Measurements from ENCODE around the gene MMRN2.
"Not testable (repeated sequence)": the region's sequence is repeated elsewhere in the genome, so short reads cannot be mapped to it uniquely, and the experiment has no call there.

MMRN2 gene, protein sequence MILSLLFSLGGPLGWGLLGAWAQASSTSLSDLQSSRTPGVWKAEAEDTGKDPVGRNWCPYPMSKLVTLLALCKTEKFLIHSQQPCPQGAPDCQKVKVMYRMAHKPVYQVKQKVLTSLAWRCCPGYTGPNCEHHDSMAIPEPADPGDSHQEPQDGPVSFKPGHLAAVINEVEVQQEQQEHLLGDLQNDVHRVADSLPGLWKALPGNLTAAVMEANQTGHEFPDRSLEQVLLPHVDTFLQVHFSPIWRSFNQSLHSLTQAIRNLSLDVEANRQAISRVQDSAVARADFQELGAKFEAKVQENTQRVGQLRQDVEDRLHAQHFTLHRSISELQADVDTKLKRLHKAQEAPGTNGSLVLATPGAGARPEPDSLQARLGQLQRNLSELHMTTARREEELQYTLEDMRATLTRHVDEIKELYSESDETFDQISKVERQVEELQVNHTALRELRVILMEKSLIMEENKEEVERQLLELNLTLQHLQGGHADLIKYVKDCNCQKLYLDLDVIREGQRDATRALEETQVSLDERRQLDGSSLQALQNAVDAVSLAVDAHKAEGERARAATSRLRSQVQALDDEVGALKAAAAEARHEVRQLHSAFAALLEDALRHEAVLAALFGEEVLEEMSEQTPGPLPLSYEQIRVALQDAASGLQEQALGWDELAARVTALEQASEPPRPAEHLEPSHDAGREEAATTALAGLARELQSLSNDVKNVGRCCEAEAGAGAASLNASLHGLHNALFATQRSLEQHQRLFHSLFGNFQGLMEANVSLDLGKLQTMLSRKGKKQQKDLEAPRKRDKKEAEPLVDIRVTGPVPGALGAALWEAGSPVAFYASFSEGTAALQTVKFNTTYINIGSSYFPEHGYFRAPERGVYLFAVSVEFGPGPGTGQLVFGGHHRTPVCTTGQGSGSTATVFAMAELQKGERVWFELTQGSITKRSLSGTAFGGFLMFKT

DNA sequence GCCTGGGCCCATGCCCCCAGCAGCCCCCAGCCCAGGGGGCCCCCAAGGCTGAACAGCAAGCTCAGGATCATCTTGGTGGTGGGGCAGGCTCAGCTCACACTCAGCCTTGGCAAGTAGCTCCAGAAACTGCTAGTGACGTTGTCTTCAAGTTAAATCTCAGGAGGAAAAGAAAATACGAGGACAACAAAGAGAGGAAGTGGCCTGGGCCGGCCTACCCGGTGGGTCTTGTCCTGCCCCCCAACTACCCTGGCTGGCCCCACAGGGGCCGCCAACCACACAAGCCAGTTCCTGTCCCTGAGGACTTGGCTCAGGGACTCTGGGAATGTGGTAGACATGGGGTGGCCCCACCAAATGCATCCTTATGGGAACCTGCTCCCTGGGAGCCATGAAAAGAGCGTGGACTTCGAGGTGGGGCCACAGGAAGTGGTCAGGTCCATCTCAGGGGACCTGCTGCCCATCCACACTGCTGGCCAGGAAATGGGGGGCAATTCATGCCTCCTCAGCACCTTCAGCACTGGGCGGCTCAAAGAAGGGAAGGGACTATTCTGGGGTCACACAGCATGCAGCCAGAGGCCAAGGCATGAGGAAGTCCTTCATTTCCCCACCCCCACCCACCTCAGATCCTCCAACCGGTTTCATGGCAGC lies at the start of gene MMRN2:
MMRN2 (minus strand) TSS at position 145 of the 645 bp plus-strand sequence; CDS start at position 71, 74 bp downstream.
- no peak for DNase-seq

DNA sequence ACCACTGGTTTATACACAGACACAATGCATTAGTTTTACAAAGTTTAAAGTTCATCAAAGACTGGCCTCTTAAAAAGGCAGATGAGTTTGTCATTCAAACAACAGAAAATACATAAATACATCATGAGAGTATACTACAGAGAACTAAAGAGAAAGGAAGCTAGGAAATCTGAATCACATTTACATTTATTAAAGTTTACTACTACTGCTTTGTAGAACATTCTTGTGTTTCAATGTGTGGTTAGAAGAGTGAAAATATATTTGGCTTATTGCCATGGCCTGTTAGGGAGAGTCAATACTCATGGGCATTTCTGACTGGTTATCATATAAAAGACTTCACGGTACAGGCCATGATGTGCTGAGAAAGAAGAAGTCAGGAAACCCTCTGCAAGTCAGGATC lies 49.7 kb upstream of the MMRN2 start:
- not testable (repeated sequence) for DNase-seq

DNA sequence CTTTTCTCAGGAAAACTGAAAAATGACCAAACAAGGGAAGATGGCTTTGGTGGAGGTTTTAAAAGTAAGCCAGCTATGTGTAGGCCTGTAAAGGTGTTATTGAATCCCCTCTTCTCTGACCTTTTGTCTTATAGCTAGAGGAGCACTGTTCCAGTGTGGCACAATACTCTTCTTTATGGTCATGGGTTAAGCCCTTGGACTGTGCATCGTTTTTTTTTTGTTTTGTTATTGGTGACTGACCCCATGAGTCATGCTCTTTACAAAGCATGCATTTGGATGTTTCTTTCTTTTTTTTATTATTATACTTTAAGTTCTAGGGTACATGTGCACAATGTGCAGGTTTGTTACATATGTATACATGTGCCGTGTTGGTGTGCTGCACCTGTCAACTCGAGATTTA lies 43.1 kb upstream of the MMRN2 start:
- DNase-seq: no peak

DNA sequence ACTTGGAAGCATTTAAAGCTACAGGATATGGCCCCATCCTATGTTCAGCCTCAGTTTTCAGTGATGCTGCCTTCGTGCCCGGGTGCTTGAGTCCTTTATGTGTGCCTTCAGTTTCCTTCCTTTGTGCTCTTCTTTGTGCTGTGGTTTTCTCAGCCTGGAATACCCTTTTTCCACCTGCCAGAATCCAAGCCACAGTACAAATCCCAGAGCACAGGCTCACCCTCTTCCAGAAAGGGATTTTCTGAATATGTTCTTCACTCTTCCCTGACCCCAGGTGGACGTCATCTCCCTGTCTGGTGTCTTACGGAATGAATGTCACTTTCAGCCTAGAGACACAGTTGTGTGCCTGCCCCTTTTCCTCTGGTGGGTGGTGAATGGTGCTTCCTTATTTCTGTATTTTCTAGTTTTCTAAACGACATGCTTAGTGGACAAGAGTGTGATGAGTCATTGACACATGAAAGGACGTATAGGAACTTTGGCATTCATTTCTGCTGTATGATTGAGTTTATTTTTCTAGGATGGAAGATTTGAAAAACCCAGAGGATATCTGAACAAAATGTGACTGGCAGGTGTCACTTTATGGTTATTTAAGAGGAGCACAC lies 42.5 kb upstream of the MMRN2 start:
- not testable (repeated sequence) for DNase-seq

DNA sequence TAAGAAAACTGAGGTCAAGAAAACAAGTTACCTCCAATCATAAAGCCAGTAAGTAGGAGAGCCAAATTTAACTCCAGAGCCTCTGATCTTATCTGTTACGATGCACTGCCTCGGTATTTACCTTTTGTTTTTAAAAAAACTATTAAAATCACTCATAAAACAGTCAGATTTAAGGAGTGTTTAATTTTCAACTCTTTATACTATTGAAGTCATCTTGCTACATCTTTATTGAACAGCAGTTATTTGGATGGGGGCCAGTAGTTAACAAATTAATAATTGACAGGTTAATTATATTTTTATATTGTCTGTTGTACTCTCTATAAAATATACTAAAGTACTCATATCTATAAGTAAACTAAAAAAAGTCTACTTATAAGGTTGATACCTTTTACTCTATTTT lies 35.5 kb upstream of the MMRN2 start:
- DNase-seq: no peak

DNA sequence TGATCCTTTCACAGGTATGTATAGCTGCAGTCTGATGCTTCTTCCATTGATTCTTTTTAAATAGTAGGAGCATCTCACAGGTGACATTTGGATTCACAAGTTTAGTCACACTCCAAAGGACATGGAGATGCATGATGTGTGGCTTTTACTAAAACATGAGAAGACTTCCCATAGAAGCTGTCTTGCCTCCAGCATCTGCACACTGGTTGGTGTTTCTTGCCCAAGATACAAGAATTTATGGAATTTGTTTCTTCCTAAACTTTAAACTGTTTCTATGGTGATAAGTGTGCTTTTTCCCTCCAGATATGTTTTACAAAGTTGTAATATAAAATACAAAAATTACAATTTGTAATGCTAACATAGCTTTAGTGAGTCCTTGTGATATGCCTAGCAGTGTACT lies 35.0 kb upstream of the MMRN2 start:
- no peak for DNase-seq

DNA sequence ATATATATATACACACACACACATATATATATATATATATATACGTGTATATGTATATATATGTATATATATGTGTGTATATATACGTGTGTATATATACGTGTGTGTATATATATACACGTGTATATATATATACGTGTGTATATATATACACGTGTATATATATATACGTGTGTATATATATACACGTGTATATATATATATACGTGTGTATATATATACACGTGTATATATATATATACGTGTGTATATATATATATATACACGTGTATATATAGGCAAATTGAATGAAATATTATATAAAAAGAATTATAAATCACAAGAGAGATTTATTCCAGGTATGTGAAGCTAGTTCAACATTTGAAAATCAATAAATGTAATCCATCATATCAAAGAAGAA lies 33.9 kb upstream of the MMRN2 start:
- not testable (repeated sequence) for DNase-seq

DNA sequence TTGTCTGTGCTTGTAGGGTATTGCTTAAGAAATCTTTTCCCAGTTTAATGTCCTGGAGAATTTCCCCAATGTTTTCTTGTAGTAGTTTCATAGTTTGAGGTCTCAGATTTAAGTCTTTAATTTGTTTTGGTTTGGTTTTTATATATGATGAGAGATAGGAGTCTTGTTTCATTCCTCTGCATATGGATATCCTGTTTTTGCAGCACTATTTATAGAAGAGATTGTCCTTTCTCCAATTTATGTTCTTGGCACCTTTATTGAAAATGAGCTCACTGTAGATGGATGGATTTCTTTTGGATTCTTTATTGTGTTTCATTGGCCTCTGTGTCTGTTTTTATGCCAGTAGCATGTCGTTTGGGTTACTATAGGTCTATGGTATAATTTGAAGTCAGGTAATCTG lies 31.1 kb upstream of the MMRN2 start:
- no peak for DNase-seq

DNA sequence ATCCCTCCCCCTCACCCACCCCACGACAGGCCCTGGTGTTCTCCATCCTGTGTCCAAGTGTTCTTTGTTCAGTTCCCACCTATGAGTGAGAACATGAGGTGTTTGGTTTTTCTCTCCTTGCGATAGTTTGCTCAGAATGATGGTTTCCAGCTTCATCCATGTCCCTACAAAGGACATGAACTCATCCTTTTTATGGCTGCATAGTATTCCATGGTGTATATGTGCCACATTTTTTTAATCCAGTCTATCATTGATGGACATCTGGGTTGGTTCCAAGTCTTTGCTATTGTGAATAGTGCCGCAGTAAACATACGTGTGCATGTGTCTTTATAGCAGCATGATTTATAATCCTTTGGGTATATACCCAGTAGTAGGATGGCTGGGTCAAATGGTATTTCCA lies 27.1 kb upstream of the MMRN2 start:
- DNase-seq: not testable (repeated sequence)

DNA sequence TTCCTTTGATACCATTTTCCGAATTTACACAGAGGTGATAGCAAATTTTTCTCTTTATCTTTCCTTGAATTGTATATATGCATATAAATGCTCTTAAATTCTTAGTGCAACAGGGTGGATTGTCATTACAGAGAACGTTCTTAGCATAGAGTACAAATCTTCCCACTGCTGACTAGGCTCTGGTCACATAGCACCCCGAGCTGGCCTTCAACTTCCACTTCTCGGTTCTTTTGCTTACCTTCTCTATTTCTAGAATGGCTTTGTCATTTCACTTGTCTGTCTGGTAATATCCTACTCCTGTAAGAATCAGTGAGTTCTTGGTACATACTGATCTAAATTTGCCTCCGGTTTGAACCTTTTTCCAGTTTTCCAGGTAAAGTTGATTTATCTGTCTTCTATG lies 24.3 kb upstream of the MMRN2 start:
- DNase-seq: no peak

DNA sequence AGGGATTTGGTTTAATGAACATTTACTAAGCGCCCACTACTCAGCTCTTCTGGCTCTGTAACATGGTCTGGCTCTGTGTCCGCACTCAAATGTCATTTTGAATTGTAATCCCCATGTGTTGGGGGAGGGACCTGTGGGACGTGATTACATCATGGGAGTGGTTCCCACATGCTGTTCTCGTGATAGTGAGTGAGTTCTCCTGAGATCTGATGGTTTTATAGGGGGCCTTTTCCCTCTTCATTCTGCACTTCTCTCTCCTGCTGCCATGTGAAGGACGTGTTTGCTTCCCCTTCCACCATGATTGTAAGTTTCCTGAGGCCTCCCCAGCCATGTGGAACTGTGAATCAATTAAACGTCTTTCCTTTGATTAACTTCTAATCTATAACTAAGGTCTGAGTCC lies 23.6 kb upstream of the MMRN2 start:
- DNase-seq: not testable (repeated sequence)

DNA sequence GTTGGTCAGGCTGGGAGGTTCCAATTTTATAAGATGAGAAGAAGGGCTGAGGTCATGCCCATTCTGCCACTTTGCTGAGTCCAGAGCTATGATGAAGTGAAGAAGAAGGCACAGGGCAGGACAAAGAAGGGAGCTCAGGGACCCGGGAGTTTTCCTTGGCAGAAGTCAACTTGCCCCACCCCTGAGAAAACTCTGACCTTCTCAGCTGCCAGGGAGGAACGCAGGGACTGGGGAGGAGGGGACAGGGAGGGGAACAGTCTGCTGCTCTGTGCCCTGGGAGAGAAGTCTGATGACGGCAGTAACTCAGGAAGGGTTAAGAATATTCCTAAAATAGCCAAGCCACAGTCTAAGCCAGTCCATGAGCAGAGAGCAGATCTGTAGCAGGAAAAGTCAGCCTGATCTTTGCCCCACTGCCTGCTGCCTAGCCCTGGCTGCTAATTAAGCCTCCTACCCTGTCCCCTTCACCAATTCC lies 22.6 kb upstream of the MMRN2 start:
- no peak for DNase-seq

DNA sequence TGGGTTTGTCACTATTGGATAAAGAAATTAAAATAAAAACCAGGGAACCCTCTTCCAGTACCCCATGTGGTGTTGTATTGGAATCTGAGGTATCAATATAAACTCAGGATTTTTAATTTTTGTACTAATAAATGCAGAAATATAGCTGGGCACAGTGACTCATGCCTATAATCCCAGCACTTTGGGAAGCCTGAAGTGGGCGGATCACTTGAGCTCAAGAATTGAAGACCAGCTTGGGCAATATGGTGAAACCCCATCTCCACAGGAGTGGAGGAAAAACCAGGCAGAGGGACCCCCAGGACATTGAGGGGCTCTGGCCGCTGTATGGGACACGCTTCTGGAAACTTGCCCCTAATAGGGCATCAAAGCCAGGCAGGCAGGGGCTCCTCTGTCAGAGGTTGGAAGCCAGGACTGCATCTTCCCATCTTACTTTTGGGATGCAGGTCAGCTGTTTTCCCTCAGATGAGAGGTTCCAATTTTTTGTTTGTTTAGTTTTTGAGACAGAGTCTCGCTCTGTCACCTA lies 21.9 kb upstream of the MMRN2 start:
- DNase-seq: no peak

DNA sequence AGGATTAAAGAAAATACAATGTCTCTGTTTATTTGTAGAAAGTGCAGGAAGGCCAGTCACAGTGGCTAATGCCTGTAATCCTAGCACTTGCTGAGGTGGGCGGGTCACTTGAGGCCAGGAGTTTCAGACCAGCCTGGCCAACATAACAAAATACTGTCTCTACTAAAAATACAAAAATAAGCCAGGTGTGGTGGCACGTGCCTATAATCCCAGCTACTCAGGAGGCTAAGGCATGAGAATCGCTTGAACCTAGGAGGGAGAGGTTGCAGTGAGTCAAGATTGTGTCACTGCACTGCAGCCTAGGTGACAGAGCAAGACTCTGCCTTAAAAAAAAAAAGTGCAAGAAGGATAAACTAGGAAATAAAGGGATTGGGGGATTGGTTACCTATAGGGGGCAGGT lies 21.0 kb upstream of the MMRN2 start:
- not testable (repeated sequence) for DNase-seq

DNA sequence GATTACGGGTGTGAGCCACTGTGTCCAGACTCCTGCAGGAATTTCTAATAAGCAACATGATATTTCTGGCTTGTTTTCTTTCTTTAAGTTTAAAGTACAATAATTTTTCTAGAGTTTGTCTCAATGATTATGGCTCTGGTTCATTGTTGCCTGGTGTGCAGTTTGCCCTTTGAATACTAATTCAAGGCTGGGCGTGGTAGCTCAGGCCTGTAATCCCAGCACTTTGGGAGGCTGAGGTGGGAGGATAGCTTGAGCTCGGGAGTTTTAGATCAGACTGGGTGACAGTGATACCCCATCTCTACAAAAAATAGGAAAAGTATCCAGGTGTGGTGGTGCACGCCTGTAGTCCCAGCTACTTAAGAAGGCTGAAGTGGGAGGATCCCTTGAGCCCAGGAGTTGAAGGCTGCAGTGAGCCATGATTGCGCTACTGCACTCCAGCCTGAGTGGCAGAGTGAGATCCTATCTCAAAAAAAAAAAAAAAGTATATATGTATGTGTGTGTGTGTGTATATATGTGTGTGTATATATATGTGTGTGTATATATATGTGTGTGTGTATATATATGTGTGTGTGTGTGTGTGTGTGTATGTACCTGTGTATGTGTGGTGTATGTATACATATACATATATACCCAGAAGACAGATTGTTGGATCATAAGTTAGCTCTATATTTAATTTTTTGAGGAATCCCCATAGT lies 19.1 kb upstream of the MMRN2 start:
- no peak for DNase-seq

DNA sequence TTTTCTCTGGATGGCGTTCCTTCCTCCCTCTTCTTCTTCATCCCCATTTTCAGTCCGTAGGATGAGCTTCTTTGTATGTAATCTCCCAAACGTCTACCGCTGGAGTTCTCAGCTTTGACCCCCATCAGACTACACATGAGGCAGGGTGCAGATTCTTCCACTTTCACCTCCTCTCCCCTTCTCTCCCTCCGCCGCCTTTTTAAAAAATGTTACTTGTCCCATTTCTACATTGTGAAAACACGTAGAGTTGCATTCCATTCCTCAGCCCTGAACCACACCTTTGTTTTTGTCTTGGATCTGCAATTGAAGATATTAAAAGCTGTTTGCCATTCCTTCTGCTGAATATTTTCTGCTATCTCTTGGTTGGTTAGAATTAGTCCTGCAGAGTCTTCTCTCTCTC lies 17.1 kb upstream of the MMRN2 start:
- DNase-seq: no peak

DNA sequence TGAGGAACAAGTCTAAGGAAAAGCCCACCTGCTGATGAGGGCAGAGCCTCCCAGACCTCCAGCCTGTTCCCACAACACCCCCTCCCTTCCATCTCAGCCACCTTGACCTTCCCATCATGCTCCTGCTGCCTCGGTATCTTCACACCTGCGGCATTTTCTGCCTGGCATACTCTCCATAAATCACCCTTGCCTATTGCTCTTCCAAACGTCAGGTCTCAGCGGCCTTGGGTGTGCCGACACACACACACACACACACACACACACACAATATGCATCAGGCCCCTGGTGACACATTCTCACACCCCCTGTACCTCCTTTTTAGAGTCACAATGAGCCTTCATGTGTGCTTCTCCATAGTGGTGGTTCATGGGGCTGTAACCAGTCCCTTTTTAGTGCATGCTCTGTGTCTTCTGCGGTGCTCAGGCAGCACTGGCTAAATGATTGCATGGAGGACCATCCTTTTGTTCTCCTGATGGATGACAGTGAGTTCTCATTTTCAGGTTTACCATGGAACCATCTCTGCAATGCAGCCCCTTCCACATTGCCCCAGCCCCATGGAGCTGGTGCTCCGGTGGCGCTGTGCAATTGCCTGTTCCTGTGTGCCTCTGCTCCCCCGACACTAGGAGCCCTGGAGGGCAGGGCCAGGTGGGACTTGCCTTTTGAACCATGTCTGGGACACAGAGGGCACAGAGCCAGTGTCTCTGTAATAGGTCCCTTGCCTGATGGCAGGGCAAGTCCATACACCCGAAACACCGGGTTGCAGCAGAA lies 15.4 kb upstream of the MMRN2 start:
- no peak for DNase-seq

DNA sequence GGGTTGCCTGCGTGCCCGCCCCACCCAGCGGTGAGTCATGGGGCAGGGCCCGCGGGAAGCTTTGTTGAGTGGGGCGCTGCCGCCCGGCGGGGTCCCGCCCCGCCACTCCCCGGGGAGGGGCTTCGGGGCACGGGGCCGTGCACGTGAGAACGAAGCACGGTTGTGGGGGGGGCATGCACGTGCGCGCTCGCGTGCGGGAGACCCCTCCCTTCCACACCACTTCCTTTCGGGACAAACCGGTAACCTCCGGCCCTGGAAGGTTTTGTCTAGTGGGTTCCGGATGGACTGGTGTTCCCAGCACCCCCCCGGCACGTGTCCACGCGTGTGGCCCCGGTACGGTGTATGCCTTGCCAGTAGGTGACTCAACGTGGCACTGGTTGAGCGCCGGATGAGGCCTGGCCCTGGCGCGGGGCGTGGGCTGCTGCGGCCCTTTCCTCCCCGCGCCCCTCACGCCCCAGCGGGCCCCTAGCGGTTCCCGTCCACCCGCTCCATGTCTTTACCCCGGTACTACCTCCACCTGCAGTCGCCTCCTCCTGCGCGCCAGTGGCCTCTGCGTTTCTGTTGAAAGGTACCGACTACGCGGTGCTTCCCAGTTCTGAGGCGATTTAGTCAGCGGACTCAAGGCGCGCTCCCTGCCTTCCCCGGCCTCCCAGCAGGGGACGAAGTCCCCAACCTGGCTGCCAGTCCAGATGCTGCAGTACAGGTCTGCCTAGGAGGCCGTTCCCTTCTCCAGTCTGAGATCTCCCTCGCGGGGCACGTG lies 14.0 kb upstream of the MMRN2 start:
- DNase-seq: no peak

DNA sequence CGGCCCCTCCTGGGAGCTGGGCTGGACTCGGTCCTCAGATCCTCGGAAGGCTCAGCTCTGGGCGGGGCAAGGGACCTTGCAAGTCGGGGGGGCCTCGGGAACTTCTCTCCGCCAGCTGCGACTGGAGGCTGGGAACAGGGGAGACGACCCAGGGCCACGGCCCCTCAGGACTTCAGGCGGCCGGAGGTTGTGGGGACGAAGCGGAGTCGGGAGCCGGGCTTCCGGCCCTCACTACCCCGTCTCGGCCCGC lies 13.5 kb upstream of the MMRN2 start:
- no peak for DNase-seq

DNA sequence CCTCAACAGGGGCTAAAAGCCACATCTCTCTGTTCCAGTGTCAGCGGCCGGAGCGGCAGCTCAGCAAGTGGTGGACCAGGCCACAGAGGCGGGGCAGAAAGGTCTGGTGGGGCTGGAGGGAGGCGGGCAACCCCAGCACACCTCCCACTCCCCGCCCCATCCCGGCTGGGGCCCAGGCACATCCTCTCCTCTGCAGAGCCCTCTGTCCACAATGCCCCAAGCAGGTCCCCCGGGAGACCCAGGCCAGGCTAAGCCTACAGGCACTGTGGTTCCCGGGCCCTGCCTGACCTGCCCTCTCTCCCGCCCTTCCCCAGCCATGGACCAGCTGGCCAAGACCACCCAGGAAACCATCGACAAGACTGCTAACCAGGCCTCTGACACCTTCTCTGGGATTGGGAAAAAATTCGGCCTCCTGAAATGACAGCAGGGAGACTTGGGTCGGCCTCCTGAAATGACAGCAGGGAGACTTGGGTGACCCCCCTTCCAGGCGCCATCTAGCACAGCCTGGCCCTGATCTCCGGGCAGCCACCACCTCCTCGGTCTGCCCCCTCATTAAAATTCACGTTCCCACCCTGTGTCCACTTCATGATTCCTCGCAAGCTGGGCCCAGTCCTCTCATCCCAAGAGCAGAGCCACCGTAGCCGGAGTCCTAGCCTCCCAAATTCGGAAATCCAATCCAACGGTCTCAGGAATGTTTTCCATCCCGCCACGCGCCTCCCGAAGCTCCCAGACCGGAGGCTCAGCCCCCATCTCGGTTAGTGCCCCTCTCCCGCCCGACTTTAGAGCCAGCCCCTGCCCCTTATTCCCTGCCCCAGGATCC lies 13.0 kb upstream of the MMRN2 start:
- no peak for DNase-seq
